HepG2 (cell line): Measurements from ENCODE around the gene DAPP1. TPM values are rescaled to one million over a fixed set of nuclear protein-coding genes. Genes with fewer than 3 reads are reported as not detected.
A peak's percentile ranks its signal among the peaks of the same experiment; 100 is the strongest.

Source experiments
- BHLHE40 ChIP-seq: IDR thresholded peaks from 2 replicates; pipeline ENCODE4 v1.6.1; 2011; ENCODE audit warnings: low read length, improper control_type of control experiment
- FOXK1 ChIP-seq: sonication (generic); formaldehyde crosslinking; IDR thresholded peaks from 2 replicates; pipeline ENCODE4 v1.4.0; 2020; ENCODE audit warnings: low read depth, missing genetic modification reagents, borderline replicate concordance
- HDAC1 ChIP-seq: sonication (generic); formaldehyde crosslinking; IDR thresholded peaks from 2 replicates; pipeline ENCODE4 v1.5.1; 2020; ENCODE audit warnings: mild to moderate bottlenecking, missing genetic modification reagents
- KDM5A ChIP-seq: fragments of 200-600 bp; sonication (generic); IDR thresholded peaks from 2 replicates; pipeline ENCODE4 v1.7.0; 2018; ENCODE audit warnings: antibody characterized with exemption, mild to moderate bottlenecking, low read length, borderline replicate concordance
- MAZ ChIP-seq, 2 experiments: sonication (generic) in 1 of 2; formaldehyde crosslinking in 1 of 2; IDR thresholded peaks; 2 replicates each; pipeline versions ENCODE4 v1.5.0 to v1.6.1; 2012 to 2020; ENCODE audit warnings: low read depth in 2 of 2, mild to moderate bottlenecking in 2 of 2, borderline replicate concordance in 1 of 2, improper control_type of control experiment in 1 of 2, low read length in 1 of 2, missing genetic modification reagents in 1 of 2, moderate library complexity in 1 of 2
- PHF8 ChIP-seq: sonication (generic); formaldehyde crosslinking; IDR thresholded peaks from 2 replicates; pipeline ENCODE4 v1.5.0; 2020; ENCODE audit warnings: missing genetic modification reagents
- SALL1 ChIP-seq: sonication (generic); formaldehyde crosslinking; IDR thresholded peaks from 2 replicates; pipeline ENCODE4 v1.8.0; 2022; ENCODE audit warnings: mild to moderate bottlenecking, missing genetic modification reagents
- SP5 ChIP-seq: IDR thresholded peaks from 2 replicates; pipeline ENCODE4 v1.6.1; 2016; ENCODE audit warnings: low read depth, borderline replicate concordance
- ZNF205 ChIP-seq: IDR thresholded peaks from 2 replicates; pipeline ENCODE4 v1.6.1; 2018; ENCODE audit warnings: missing biosample characterization, missing genetic modification reagents
- ZNF773 ChIP-seq: sonication (generic); formaldehyde crosslinking; IDR thresholded peaks from 2 replicates; pipeline ENCODE4 v1.4.0; 2020; ENCODE audit warnings: missing genetic modification reagents, borderline replicate concordance
- polyA plus RNA-seq, 8 experiments: library from polyadenylated mRNA; depleted of rRNA in 3 of 8; stranded (reverse) in 7 of 8; unstranded in 1 of 8; fragments of >200 nt; fragmentation: Illumina TruSeq in 4 of 8; extraction: Trizol in 4 of 8; gene quantifications; 2 replicates each; pipeline versions ENCODE4 v1.2.1 to v1.2.3, GENCODE V29; 2011 to 2016; ENCODE audit warnings: low read depth in 4 of 8, missing spikeins in 1 of 8, mixed read lengths in 1 of 8; ENCODE audit not compliant: insufficient read depth in 1 of 8
- total RNA-seq, 5 experiments: library from RNA; depleted of rRNA; stranded (reverse); fragments of >200 nt; fragmentation: Illumina TruSeq; extraction: Trizol; gene quantifications; 2 replicates each; pipeline ENCODE4 v1.2.3, GENCODE V29; 2016; ENCODE audit warnings: low read depth in 1 of 5
- TF ChIP-seq, protein P1 (sequence below), 2 experiments: sonication (generic) in 1 of 2; formaldehyde crosslinking in 1 of 2; IDR thresholded peaks; 2 replicates each; pipeline versions ENCODE4 v1.6.1 to v1.9.0; 2014 to 2022; ENCODE audit warnings: antibody characterized with exemption in 1 of 2, borderline replicate concordance in 1 of 2, inconsistent platforms in 1 of 2, low read depth in 1 of 2, missing genetic modification reagents in 1 of 2
- TF ChIP-seq, protein P2 (sequence below): IDR thresholded peaks from 2 replicates; pipeline ENCODE4 v1.4.0; 2020; ENCODE audit warnings: mild to moderate bottlenecking, missing genetic modification reagents
- TF ChIP-seq, protein P3 (sequence below): IDR thresholded peaks from 2 replicates; pipeline ENCODE4 v1.6.1; 2016; ENCODE audit warnings: mild to moderate bottlenecking
- TF ChIP-seq, protein P4 (sequence below): IDR thresholded peaks from 2 replicates; pipeline ENCODE4 v1.6.1; 2018; ENCODE audit warnings: missing genetic modification reagents

DAPP1 gene
- total and polyA plus RNA-seq, 2 of the 13 experiments (the other 11 are each of a cell fraction or from before 2014, with no cell fraction given), result not detected

DNA sequence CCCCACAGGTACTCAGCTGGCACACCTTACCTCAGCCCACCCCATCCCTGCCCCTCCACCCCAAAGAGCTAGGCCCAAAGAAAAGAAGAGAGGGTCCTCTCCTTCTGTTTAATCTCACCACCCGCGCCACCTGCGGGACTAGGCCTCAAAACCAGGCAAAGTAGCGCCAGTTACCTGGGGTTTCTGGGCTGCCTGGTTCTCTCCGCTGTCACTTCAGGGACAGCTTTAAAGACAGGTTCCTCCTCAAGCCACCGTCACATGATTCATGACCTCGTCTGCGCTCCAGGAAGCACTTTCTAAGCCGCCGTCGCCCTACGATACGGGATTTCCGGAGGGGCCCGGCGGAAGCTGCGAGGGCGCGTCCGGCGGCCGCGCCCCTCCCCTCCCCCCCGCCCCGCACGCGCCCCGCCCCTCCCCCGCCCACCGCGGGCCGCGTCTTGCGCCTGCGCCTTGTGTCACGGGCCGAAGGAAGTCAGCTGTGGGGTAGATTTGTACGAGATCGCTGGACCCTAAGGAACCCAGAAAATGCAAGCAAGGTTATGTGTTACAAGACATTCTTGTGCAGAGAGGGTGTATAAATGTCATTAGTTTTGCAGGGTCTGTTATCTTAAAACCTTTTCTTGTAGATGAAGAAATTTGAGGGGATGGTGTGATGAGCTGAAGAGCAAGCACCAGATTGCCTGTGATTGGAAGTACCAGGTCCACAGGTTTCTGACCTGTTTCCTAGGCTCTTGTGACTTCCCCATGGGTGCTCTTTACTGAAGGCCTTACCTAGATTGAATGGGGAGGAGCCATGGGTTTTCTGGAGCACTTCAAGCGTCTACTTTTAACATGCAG, 77.8 kb downstream of the DAPP1 start, which contains the start of gene LAMTOR3 (continued):
- TF ChIP-seq, protein P1, sequence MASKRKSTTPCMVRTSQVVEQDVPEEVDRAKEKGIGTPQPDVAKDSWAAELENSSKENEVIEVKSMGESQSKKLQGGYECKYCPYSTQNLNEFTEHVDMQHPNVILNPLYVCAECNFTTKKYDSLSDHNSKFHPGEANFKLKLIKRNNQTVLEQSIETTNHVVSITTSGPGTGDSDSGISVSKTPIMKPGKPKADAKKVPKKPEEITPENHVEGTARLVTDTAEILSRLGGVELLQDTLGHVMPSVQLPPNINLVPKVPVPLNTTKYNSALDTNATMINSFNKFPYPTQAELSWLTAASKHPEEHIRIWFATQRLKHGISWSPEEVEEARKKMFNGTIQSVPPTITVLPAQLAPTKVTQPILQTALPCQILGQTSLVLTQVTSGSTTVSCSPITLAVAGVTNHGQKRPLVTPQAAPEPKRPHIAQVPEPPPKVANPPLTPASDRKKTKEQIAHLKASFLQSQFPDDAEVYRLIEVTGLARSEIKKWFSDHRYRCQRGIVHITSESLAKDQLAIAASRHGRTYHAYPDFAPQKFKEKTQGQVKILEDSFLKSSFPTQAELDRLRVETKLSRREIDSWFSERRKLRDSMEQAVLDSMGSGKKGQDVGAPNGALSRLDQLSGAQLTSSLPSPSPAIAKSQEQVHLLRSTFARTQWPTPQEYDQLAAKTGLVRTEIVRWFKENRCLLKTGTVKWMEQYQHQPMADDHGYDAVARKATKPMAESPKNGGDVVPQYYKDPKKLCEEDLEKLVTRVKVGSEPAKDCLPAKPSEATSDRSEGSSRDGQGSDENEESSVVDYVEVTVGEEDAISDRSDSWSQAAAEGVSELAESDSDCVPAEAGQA (IDR thresholded peaks at IDR 0.05; ENCODE audit: low read depth), result peak; percentile 38; the same call in 1 of the 2 replicates
- TF ChIP-seq, protein P1 (CRISPR knock-in tag; IDR thresholded peaks at IDR 0.05; ENCODE audit: borderline replicate concordance), result no peak
- no peak for TF ChIP-seq ZNF773 (CRISPR knock-in tag)
- peak; percentile 86 for TF ChIP-seq HDAC1
- TF ChIP-seq, protein P2, sequence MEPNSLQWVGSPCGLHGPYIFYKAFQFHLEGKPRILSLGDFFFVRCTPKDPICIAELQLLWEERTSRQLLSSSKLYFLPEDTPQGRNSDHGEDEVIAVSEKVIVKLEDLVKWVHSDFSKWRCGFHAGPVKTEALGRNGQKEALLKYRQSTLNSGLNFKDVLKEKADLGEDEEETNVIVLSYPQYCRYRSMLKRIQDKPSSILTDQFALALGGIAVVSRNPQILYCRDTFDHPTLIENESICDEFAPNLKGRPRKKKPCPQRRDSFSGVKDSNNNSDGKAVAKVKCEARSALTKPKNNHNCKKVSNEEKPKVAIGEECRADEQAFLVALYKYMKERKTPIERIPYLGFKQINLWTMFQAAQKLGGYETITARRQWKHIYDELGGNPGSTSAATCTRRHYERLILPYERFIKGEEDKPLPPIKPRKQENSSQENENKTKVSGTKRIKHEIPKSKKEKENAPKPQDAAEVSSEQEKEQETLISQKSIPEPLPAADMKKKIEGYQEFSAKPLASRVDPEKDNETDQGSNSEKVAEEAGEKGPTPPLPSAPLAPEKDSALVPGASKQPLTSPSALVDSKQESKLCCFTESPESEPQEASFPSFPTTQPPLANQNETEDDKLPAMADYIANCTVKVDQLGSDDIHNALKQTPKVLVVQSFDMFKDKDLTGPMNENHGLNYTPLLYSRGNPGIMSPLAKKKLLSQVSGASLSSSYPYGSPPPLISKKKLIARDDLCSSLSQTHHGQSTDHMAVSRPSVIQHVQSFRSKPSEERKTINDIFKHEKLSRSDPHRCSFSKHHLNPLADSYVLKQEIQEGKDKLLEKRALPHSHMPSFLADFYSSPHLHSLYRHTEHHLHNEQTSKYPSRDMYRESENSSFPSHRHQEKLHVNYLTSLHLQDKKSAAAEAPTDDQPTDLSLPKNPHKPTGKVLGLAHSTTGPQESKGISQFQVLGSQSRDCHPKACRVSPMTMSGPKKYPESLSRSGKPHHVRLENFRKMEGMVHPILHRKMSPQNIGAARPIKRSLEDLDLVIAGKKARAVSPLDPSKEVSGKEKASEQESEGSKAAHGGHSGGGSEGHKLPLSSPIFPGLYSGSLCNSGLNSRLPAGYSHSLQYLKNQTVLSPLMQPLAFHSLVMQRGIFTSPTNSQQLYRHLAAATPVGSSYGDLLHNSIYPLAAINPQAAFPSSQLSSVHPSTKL, result peak; percentile 53
- TF ChIP-seq SP5 (CRISPR knock-in tag), result 0 out of 2 replicates have a peak, but pooled peaks have one; percentile 8
- TF ChIP-seq, protein P3, sequence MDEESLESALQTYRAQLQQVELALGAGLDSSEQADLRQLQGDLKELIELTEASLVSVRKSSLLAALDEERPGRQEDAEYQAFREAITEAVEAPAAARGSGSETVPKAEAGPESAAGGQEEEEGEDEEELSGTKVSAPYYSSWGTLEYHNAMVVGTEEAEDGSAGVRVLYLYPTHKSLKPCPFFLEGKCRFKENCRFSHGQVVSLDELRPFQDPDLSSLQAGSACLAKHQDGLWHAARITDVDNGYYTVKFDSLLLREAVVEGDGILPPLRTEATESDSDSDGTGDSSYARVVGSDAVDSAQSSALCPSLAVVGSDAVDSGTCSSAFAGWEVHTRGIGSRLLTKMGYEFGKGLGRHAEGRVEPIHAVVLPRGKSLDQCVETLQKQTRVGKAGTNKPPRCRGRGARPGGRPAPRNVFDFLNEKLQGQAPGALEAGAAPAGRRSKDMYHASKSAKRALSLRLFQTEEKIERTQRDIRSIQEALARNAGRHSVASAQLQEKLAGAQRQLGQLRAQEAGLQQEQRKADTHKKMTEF (CRISPR knock-in tag), result peak; percentile 57; the same call in 1 of the 2 replicates
- 0 out of 2 replicates have a peak, but pooled peaks have one; percentile 63 for TF ChIP-seq MAZ (IDR thresholded peaks at IDR 0.05; ENCODE audit: borderline replicate concordance, low read depth, low read length)
- peak; percentile 48; the same call in 1 of the 2 replicates for TF ChIP-seq MAZ (CRISPR knock-in tag; IDR thresholded peaks at IDR 0.05; ENCODE audit: low read depth)
- TF ChIP-seq KDM5A, result peak; percentile 91
- TF ChIP-seq, protein P4, sequence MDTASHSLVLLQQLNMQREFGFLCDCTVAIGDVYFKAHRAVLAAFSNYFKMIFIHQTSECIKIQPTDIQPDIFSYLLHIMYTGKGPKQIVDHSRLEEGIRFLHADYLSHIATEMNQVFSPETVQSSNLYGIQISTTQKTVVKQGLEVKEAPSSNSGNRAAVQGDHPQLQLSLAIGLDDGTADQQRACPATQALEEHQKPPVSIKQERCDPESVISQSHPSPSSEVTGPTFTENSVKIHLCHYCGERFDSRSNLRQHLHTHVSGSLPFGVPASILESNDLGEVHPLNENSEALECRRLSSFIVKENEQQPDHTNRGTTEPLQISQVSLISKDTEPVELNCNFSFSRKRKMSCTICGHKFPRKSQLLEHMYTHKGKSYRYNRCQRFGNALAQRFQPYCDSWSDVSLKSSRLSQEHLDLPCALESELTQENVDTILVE (CRISPR knock-in tag), result peak; percentile 44; the same call in 1 of the 2 replicates
- peak; percentile 43; the same call in 1 of the 2 replicates for TF ChIP-seq ZNF205 (CRISPR knock-in tag)
- 0 out of 2 replicates have a peak, but pooled peaks have one; percentile 43 for TF ChIP-seq BHLHE40
- peak; percentile 44; the same call in 1 of the 2 replicates for TF ChIP-seq FOXK1
- TF ChIP-seq PHF8 (CRISPR knock-in tag), result peak; percentile 82
- peak; percentile 61; the same call in 1 of the 2 replicates for TF ChIP-seq SALL1 (CRISPR knock-in tag)
